Adrenal gland (tissue), 5 donors: ENCODE results near the gene CDS2.

Source experiments
- CTCF ChIP-seq, 6 experiments: fragments of 450-650 bp in 4 of 6; fragments of 200-600 bp in 2 of 6; sonication (generic) in 1 of 6; IDR thresholded peaks; 1 replicate in 5 of 6; 2 replicates in 1 of 6; pipeline versions ENCODE4 v1.5.1 to v1.8.0; 2016 to 2021; ENCODE audit warnings: antibody characterized with exemption in 6 of 6, mild to moderate bottlenecking in 2 of 6, moderate library complexity in 1 of 6
- POLR2A ChIP-seq, 2 donors: fragments of 450-650 bp; IDR thresholded peaks; one replicate each; pipeline ENCODE4 v1.6.1; 2017; ENCODE audit warnings: antibody characterized with exemption in 2 of 2, mild to moderate bottlenecking in 2 of 2, moderate library complexity in 1 of 2
- donor health status: DM: no; HTN: no; CAD: no.

DNA sequence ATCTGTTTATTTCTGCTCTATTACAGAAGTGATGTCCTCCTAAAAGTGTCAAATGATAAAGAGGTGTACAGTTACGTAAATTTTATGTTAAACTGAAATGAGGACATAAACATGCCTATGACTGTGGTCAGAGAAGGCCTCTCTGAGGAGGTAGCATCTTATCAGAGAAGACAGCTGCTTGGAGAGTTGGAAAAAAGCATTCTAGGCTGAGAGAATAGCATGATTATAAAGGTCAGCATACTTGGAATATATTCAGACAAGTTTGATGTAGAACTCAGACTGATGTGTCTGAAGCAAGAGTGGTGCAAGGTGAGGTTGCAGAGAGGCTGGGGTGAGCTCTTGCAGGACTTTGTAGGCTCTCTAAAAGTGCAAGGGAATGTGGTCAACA is 3.9 kb upstream of the CDS2 start:
- TF ChIP-seq CTCF (IDR thresholded peaks at IDR 0.05) (no peak), POLR2A (IDR thresholded peaks at IDR 0.05) (no peak)
